ENCODE measurements around the gene TPX2.
"Not testable (repeated sequence)": the region's sequence is repeated elsewhere in the genome, so short reads cannot be mapped to it uniquely, and the experiment has no call there.

The TPX2 gene

GRCh38 chr20:31719644-31720485, 19.2 kb upstream of the TPX2 start:
- no peak for DNase-seq (ENCODE audit: low read depth in 2 of 2)

- DNase-seq (ENCODE audit: low read depth in 2 of 2) = no peak
Observed at GRCh38 chr20:31720486-31721407, 18.3 kb upstream of the TPX2 start.

- DNase-seq (ENCODE audit: low read depth in 2 of 2) = peak in 1 of 2 donors; percentile 24
Observed at GRCh38 chr20:31721408-31722256, 17.5 kb upstream of the TPX2 start.

- peak; percentile 54 to 80 for DNase-seq (ENCODE audit: low read depth in 2 of 2)
Observed at GRCh38 chr20:31722257-31723068, 16.6 kb upstream of the TPX2 start, which contains the start of gene BCL2L1. BCL2L1 (minus strand) TSS chr20:31722868; CDS start chr20:31722218, 650 bp downstream.

- DNase-seq (ENCODE audit: low read depth in 2 of 2) = no peak
Observed at GRCh38 chr20:31723069-31723318, 16.1 kb upstream of the TPX2 start.

GRCh38 chr20:31723319-31724078, 15.6 kb upstream of the TPX2 start:
- DNase-seq (ENCODE audit: low read depth in 2 of 2) = peak; percentile 95 to 98

GRCh38 chr20:31731321-31731717, 7.8 kb upstream of the TPX2 start:
- DNase-seq (ENCODE audit: low read depth in 2 of 2) = no peak

- DNase-seq (ENCODE audit: low read depth in 2 of 2) = no peak
Observed at GRCh38 chr20:31739550-31739977, 474 bp downstream of the TPX2 start.

GRCh38 chr20:31740208-31740607, 1.1 kb downstream of the TPX2 start:
- DNase-seq (ENCODE audit: low read depth in 2 of 2) = no peak

GRCh38 chr20:31740656-31741323, 1.7 kb downstream of the TPX2 start:
- no peak for DNase-seq (ENCODE audit: low read depth in 2 of 2)

- DNase-seq (ENCODE audit: low read depth in 2 of 2) = no peak
Observed at GRCh38 chr20:31746068-31746878, 7.2 kb downstream of the TPX2 start.

GRCh38 chr20:31747028-31747427, 7.9 kb downstream of the TPX2 start:
- not testable (repeated sequence) for DNase-seq (ENCODE audit: low read depth in 2 of 2)

- no peak for DNase-seq (ENCODE audit: low read depth in 2 of 2)
Observed at GRCh38 chr20:31747640-31748039, 8.6 kb downstream of the TPX2 start.

GRCh38 chr20:31749223-31749622, 10.1 kb downstream of the TPX2 start:
- DNase-seq (ENCODE audit: low read depth in 2 of 2) = no peak

- no peak for DNase-seq (ENCODE audit: low read depth in 2 of 2)
Observed at GRCh38 chr20:31751126-31751525, 12.0 kb downstream of the TPX2 start.

GRCh38 chr20:31757254-31757653, 18.2 kb downstream of the TPX2 start:
- DNase-seq (ENCODE audit: low read depth in 2 of 2) = no peak

- no peak for DNase-seq (ENCODE audit: low read depth in 2 of 2)
Observed at GRCh38 chr20:31758521-31758920, 19.4 kb downstream of the TPX2 start.

GRCh38 chr20:31758991-31759390, 19.9 kb downstream of the TPX2 start:
- no peak for DNase-seq (ENCODE audit: low read depth in 2 of 2)

All from stimulated activated CD4-positive, alpha-beta T cell treated with anti-CD3 and anti-CD28 coated beads, Interleukin-4, amount 100 ng/mL, for 48 hours (primary cell).